Heart right ventricle (tissue), 16 donors: Measurements from ENCODE around the gene SRRT. TPM values are rescaled to one million over a fixed set of nuclear protein-coding genes. Genes with fewer than 3 reads are reported as not detected.

Experiments used
- ATAC-seq, 8 donors: fragments of 200-7000 bp; cut with Tn5 transposase; one replicate each; pipeline ENCODE4 v1.9.1; 2020; ENCODE audit warnings: mild to moderate bottlenecking in 8 of 8, moderate library complexity in 8 of 8, moderate number of reproducible peaks in 1 of 8
- DNase-seq, 2 donors: peaks; one replicate each; pipeline ENCODE4 v3.0.0-alpha.2; 2020
- H3K27ac ChIP-seq, 10 donors: fragments of 200-600 bp; sonication (generic) in 2 of 10; one replicate each; pipeline versions ENCODE4 v1.5.0 to v1.8.0; 2020 to 2022; ENCODE audit warnings: mild to moderate bottlenecking in 3 of 10
- H3K27me3 ChIP-seq, 7 donors: fragments of 200-600 bp; one replicate each; pipeline ENCODE4 v1.8.0; 2021 to 2022; ENCODE audit warnings: mild to moderate bottlenecking in 2 of 7
- H3K36me3 ChIP-seq, 9 donors: fragments of 200-600 bp; sonication (generic) in 1 of 9; one replicate each; pipeline versions ENCODE4 v1.5.0 to v1.8.0; 2020 to 2022; ENCODE audit warnings: mild to moderate bottlenecking in 2 of 9
- H3K4me1 ChIP-seq, 9 donors: fragments of 200-600 bp; sonication (generic) in 1 of 9; one replicate each; pipeline versions ENCODE4 v1.5.0 to v1.8.0; 2020 to 2022; ENCODE audit warnings: mild to moderate bottlenecking in 4 of 9
- H3K4me3 ChIP-seq, 10 donors: fragments of 200-600 bp; sonication (generic) in 2 of 10; one replicate each; pipeline versions ENCODE4 v1.5.0 to v1.8.0; 2020 to 2022; ENCODE audit warnings: mild to moderate bottlenecking in 7 of 10, moderate library complexity in 2 of 10
- H3K9me3 ChIP-seq, 11 donors: fragments of 200-600 bp in 10 of 11; sonication (generic) in 2 of 11; one replicate each; pipeline versions ENCODE4 v1.5.0 to v1.8.0; 2013 to 2022; ENCODE audit warnings: mild to moderate bottlenecking in 2 of 11, control low read depth in 1 of 11, moderate library complexity in 1 of 11
- WGBS, 2 donors: extraction: QIAGEN DNeasy Blood & Tissue Kit; methylation state at CpG; one replicate each; pipeline ENCODE4 v1.1.7; 2013; ENCODE audit warnings: inconsistent platforms in 1 of 2; 5-methylcytosine and 5-hydroxymethylcytosine counted together
- intact Hi-C, 10 donors: fragments of 100-400 bp; cut with DNase I; formaldehyde crosslinking; loops; one replicate each; pipeline versions ENCODE4 v1.11.1 to v1.14.2; 2022
- long read RNA-seq, 3 donors: library from polyadenylated mRNA; unstranded; transcript quantifications; one replicate each; pipeline ENCODE4 v2.0.0, GENCODE V29; 2020 to 2021
- polyA plus RNA-seq, 2 donors: library from polyadenylated mRNA; stranded (reverse); fragments of 200-250 nt; gene quantifications; one replicate each; pipeline ENCODE4 v1.2.3, GENCODE V29; 2013
- total RNA-seq, 10 donors: library from RNA; stranded (reverse); fragmentation: NEBNext Ultra II Directional in 3 of 10; extraction: Animal tissue kit (Norgen Biotek cat#: 25700) in 3 of 10; gene quantifications; one replicate each; pipeline versions ENCODE4 v1.2.1 to v1.2.4, GENCODE V29; 2021 to 2023
- TF ChIP-seq, protein P1 (sequence below), 9 donors: fragments of 200-600 bp; sonication (generic) in 2 of 9; IDR thresholded peaks; one replicate each; pipeline versions ENCODE4 v1.5.0 to v1.8.0; 2021 to 2022; ENCODE audit warnings: antibody characterized with exemption in 9 of 9, mild to moderate bottlenecking in 5 of 9, moderate library complexity in 1 of 9
- donor health status: Arrhythmogenic right ventricular cardiomyopathy.
- donor health status: ischemic (EF 13 %, LVEDD 7.1; RV severe dilation, severe dysfunction).
- donor health status: healthy with polysubstance abuse.
- donor health status: DM: no; HTN: yes; CAD: no.
- donor health status: DM: no; HTN: no; CAD: no.
- donor health status: ischemic (EF 25% LVEDD 6.9; RV normal size, moderate dysfunction).
- donor health status: ischemic (EF 25% LVEDD 5.7; RV mildly dilated, moderate dysfunction).
- donor health status: healthy.
- donor health status: DM: yes; HTN: yes; CAD: no.
- donor health status: Ischemic cardiomyopathy.
- donor health status: ischemic (EF 35%, LVEDD 5.7; RV mildly dilated, moderate dysfunction).
- donor health status: nonischemic (EF 11% LVEDD 7.7; RV severe dilation, severe dysfunction).
- donor health status: DM: yes; HTN: yes; CAD: no.
- donor health status: PGD.
- donor health status: ischemic (EF 29% LVEDD 5.4; RV normal size, mild dysfunction).
- donor health status: nonischemic (EF 23%, LVEDD 6.1; RV moderate dilation, normal function).

SRRT gene, protein sequence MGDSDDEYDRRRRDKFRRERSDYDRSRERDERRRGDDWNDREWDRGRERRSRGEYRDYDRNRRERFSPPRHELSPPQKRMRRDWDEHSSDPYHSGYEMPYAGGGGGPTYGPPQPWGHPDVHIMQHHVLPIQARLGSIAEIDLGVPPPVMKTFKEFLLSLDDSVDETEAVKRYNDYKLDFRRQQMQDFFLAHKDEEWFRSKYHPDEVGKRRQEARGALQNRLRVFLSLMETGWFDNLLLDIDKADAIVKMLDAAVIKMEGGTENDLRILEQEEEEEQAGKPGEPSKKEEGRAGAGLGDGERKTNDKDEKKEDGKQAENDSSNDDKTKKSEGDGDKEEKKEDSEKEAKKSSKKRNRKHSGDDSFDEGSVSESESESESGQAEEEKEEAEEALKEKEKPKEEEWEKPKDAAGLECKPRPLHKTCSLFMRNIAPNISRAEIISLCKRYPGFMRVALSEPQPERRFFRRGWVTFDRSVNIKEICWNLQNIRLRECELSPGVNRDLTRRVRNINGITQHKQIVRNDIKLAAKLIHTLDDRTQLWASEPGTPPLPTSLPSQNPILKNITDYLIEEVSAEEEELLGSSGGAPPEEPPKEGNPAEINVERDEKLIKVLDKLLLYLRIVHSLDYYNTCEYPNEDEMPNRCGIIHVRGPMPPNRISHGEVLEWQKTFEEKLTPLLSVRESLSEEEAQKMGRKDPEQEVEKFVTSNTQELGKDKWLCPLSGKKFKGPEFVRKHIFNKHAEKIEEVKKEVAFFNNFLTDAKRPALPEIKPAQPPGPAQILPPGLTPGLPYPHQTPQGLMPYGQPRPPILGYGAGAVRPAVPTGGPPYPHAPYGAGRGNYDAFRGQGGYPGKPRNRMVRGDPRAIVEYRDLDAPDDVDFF
- total RNA-seq = 10 to 100 TPM; 38.4 to 69.5 (median 49.6) TPM
- polyA plus RNA-seq = 10 to 100 TPM; 47.6 to 67.6 TPM
- long read RNA-seq, donor 1, transcript SRRT-216 (20 exons, 2,955 nt) = minor isoform, 9 of 103 reads
- long read RNA-seq, donor 1, transcript SRRT-215 (20 exons, 2,964 nt) = minor isoform, 23 of 103 reads
- long read RNA-seq, donor 1, transcript SRRT-213 (20 exons, 2,905 nt) = major isoform, 42 of 103 reads
- long read RNA-seq, donor 1, partial matches to known transcripts = 22 of 103 reads
- long read RNA-seq, donor 1, other reads (novel, unspliced or antisense) = 5 of 103 reads
- long read RNA-seq, donor 2, transcript SRRT-213 (20 exons, 2,905 nt) = major isoform, 27 of 116 reads
- long read RNA-seq, donor 2, transcript SRRT-215 (20 exons, 2,964 nt) = minor isoform, 24 of 116 reads
- long read RNA-seq, donor 2, transcript SRRT-216 (20 exons, 2,955 nt) = minor isoform, 9 of 116 reads
- long read RNA-seq, donor 2, partial matches to known transcripts = 44 of 116 reads
- long read RNA-seq, donor 2, other reads (novel, unspliced or antisense) = 9 of 116 reads
- long read RNA-seq, donor 3, transcript SRRT-217 (20 exons, 2,893 nt) = minor isoform, 8 of 160 reads
- long read RNA-seq, donor 3, transcript SRRT-216 (20 exons, 2,955 nt) = minor isoform, 20 of 160 reads
- long read RNA-seq, donor 3, transcript SRRT-215 (20 exons, 2,964 nt) = minor isoform, 20 of 160 reads
- long read RNA-seq, donor 3, transcript SRRT-213 (20 exons, 2,905 nt) = major isoform, 30 of 160 reads
- long read RNA-seq, donor 3, partial matches to known transcripts = 70 of 160 reads
- long read RNA-seq, donor 3, other reads (novel, unspliced or antisense) = 10 of 160 reads

DNA sequence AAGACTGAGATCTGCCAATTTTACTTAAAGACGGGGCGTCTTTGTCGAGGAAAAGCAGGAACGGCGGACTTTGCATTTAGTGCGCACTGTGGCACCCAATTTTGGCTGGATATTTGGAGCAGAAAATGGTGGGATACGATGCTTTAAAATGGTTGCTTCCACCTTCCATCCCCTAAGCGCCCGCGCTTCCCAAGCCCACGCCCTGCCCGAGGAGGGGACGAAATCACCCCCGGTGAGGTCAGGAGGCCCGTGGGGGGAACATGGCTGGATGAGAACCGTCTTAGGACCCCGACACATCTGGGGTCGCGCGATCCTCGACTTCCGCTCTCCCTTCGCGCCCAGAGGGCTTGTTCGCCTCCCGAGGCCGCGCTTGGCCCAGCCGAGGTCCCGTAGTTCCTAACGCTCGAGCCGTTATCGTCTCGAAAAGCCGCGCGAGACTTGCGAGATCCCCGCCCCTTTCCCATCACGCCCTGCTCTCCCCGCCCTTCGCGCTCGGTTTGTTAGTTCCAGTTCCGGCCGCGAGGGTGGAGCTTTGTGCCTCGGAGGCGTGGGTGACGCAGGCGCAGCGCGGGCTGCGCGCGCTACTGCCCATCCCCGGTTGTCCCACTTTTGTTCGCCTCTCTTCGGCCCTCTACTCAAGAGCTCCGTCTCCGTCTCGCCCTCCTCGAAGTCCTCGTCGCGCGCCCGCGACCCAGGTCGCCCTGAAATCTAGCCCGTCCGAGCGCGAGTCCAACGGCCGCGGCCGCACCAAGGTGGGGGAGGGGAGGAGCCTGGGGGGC, at the start of gene SRRT:
Gene SRRT (plus strand): TSS at position 527 of the 779 bp plus-strand sequence. CDS start 488 bp downstream, outside the sequence.
- peaks cover 0 to 74% (median 24%) of the 10 kb centered on the region in 9 donors for H3K36me3 ChIP-seq
- ATAC-seq = peak; percentile 94 to 99 (median 98)

DNA sequence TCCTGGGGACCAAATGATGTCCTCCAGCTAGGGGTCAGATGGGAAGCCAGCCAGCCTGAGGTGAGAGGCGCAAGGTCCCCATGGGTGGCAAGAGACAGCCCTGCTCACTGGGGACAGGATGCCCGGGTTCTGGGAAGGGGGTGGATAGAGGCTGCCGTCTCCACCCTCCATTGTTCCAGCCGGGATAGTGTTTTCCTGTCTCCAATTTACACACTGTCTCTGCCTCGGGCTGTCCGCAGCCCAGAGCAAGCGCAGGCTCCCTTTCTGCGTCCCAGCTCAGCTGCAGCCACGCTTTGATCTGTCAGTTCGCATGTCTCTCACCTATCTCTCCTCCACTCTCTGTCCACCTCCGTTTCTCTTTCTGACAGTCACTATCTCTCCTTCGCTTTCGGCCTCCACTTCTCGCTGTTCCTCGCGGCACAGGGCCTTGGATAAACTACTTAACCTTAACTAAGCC, 49.7 kb upstream of the SRRT start:
- Histone ChIP-seq H3K4me1 (peaks cover 2 to 53% (median 33%) of the 10 kb centered on the region in 9 donors), H3K36me3 (peaks cover 0 to 42% (median 12%) of the 10 kb centered on the region in 9 donors), H3K27me3 (peaks cover 0 to 45% (median 5%) of the 10 kb centered on the region in 7 donors), H3K4me3 (peak overlapping the region; percentile 12 to 89 (median 74)), H3K9me3 (no peaks in the 10 kb centered on the region), H3K27ac (peak overlapping the region; percentile 73 to 95 (median 90))
- intact Hi-C loops = loop anchor here in 1 of 10 donors (1.0 kb wide), 1 partner anchor 27 kb away; the partner anchor contains the start of gene SLC12A9
- DNase-seq = peak; percentile 54 to 69
- ATAC-seq = peak; percentile 30 to 74 (median 61)
- WGBS, 2 donors = 37 to 44% methylated on average over 16 of the region's 16 CpGs
- TF ChIP-seq, protein P1, sequence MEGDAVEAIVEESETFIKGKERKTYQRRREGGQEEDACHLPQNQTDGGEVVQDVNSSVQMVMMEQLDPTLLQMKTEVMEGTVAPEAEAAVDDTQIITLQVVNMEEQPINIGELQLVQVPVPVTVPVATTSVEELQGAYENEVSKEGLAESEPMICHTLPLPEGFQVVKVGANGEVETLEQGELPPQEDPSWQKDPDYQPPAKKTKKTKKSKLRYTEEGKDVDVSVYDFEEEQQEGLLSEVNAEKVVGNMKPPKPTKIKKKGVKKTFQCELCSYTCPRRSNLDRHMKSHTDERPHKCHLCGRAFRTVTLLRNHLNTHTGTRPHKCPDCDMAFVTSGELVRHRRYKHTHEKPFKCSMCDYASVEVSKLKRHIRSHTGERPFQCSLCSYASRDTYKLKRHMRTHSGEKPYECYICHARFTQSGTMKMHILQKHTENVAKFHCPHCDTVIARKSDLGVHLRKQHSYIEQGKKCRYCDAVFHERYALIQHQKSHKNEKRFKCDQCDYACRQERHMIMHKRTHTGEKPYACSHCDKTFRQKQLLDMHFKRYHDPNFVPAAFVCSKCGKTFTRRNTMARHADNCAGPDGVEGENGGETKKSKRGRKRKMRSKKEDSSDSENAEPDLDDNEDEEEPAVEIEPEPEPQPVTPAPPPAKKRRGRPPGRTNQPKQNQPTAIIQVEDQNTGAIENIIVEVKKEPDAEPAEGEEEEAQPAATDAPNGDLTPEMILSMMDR (IDR thresholded peaks at IDR 0.05) = no peak

More for the DNA sequence above, at the start of gene SRRT:
- intact Hi-C loops = loop anchor here in 4 of 10 donors (2.0 to 10.0 kb wide), 3 partner anchors 14 to 1410 kb away; partner anchors contain the start of genes UFSP1 (in 2 of the 4), MOSPD3 (in 1 of the 4) and SH2B2 (in 1 of the 4)
- H3K27ac ChIP-seq = peak within 1 kb of the TSS; percentile 86 to 97 (median 95)
- H3K4me1 ChIP-seq = peaks cover 2 to 50% (median 40%) of the 10 kb centered on the region in 9 donors
- WGBS, 2 donors = 1% methylated on average over 79 of the region's 79 CpGs
- TF ChIP-seq, protein P1 (IDR thresholded peaks at IDR 0.05) = peak; percentile 35 to 55 (median 48)
- H3K27me3 ChIP-seq = no peaks in the 10 kb centered on the region
- peak; percentile 99 for DNase-seq
- H3K4me3 ChIP-seq = peak within 1 kb of the TSS; percentile 77 to 97 (median 87)
- no peaks in the 10 kb centered on the region for H3K9me3 ChIP-seq
